GM19193 (cell line): ENCODE measurements around the gene MMP14.

ENCODE experiments used
- POLR2A ChIP-seq: IDR thresholded peaks from 4 replicates; pipeline ENCODE4 v1.6.1; 2011; ENCODE audit not compliant: insufficient read depth, insufficient read length; ENCODE audit errors: extremely low read depth

The MMP14 gene

DNA sequence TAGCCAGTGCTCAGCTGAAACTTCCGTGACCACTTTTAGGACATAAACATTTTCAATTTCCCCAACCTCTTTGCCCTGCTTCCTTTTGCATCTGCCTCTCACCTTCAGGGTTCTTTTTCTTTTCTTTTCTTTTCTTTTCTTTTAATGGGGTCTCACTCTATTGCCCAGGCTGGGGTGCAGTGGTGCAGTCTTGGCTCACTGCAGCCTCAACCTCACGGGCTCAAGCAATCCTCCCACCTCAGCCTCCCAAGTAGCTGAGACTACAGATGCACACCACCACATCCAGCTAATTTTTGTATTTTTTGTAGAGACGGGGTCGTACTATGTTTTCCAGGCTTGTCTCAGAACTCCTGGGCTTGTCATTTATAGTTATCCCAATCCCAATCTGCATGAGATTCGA, 30.5 kb downstream of the MMP14 start:
- no peak for TF ChIP-seq POLR2A

DNA sequence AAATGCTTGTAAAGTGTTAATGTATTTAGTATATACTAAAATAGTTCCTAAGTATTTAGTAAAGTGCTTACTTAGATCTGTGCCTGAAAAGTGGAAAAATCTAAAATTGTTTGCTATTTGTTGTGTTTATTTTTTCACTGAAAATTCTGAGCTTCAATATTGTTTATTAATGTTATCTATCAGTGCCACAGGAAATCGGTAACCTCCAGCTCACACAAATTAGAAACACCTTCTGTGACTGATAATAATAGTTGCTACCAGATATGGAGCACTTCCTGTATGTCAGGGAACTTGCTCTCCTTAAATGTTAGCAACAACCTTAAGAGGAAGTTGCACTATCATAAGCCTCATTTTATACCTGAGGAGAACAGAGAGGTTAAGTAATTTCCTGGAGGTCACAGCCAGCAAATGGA, 34.4 kb downstream of the MMP14 start:
- no peak for TF ChIP-seq POLR2A

DNA sequence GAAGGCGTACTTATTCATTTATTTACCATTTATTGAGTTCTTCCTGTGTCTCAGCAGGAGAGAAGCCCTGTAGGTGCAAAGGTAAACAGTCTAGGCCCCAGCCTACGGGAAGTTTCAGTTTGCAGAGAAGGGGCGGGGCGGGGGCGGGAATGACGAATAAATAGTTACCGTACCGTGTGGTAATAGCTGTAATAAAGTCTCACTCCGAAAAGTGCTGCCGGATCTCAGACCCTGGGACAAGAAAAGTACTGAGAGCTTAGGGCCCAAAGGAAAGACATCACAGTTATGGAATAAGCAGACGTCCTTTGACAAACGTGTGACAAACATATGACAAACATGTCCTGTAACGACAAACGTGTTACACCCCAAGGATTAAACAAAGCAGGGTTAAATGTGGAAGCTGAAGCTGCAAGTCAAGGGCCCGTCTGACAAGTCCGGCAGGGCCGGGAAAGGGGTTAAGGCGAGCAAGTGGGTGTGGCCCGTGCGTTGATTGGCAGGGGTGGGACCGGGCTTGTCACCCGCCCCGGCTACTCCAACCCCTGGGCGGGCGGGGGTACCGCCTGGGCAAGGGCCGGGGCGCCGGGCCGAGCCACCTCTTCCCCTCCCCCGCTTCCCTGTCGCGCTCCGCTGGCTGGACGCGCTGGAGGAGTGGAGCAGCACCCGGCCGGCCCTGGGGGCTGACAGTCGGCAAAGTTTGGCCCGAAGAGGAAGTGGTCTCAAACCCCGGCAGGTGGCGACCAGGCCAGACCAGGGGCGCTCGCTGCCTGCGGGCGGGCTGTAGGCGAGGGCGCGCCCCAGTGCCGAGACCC, 35.0 kb downstream of the MMP14 start, which contains the start of gene LRP10:
Gene LRP10 (plus strand): TSS at position 517 of the 809 bp plus-strand sequence. CDS start 564 bp downstream, outside the sequence.
- peak; percentile 71 for TF ChIP-seq POLR2A

DNA sequence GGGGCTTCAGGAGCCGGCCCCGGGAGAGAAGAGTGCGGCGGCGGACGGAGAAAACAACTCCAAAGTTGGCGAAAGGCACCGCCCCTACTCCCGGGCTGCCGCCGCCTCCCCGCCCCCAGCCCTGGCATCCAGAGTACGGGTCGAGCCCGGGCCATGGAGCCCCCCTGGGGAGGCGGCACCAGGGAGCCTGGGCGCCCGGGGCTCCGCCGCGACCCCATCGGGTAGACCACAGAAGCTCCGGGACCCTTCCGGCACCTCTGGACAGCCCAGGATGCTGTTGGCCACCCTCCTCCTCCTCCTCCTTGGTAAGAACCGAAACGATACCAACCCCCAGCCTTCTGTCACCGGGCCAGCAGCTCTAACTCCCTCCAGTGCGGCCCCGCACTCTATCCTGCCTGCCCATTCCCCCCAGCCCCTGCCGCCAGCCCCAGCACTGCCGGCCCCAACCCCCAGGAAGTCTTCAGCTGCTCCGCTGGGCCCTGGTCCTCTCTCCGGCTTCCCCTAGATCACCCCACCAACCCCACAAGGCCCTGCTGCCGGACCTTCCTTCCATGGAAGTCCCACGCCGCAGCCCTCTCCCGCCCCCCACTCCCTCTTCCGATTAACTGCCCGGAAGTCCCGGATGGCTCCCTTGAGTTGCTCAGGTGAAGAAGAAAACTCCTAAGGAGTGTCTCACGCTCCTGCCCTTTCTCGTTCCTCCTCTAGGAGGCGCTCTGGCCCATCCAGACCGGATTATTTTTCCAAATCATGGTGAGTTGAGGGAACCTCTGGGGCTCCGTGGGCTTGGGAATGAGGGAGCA, 35.8 kb downstream of the MMP14 start:
- TF ChIP-seq POLR2A: peak; percentile 11

DNA sequence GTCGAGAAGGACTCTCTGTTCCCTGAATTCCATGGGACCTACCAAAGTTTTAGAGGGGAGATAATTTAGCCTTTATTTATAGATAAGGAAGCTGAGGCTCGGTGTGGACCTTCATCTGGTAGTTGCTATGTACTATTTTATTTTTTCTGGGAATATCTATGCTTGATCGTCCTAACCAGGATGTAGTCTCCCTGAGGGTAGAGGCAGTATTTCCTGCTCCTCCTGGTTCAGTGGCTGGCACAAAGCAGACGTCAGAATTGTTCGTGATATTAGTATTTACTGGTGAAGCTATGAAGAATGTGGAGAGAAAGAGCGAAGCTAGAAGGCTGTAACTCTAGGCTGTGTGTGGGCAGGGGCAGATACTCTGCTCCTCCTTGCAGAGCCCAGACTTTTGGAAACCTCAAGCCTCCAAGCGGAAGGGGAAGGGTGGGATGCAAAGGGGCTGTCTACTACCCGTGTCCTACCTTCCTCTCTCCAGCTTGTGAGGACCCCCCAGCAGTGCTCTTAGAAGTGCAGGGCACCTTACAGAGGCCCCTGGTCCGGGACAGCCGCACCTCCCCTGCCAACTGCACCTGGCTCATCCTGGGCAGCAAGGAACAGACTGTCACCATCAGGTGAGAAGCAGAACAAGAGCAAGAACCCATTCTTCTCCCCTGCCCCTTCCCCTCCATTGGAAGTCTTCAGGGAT, 36.6 kb downstream of the MMP14 start:
- no peak for TF ChIP-seq POLR2A

DNA sequence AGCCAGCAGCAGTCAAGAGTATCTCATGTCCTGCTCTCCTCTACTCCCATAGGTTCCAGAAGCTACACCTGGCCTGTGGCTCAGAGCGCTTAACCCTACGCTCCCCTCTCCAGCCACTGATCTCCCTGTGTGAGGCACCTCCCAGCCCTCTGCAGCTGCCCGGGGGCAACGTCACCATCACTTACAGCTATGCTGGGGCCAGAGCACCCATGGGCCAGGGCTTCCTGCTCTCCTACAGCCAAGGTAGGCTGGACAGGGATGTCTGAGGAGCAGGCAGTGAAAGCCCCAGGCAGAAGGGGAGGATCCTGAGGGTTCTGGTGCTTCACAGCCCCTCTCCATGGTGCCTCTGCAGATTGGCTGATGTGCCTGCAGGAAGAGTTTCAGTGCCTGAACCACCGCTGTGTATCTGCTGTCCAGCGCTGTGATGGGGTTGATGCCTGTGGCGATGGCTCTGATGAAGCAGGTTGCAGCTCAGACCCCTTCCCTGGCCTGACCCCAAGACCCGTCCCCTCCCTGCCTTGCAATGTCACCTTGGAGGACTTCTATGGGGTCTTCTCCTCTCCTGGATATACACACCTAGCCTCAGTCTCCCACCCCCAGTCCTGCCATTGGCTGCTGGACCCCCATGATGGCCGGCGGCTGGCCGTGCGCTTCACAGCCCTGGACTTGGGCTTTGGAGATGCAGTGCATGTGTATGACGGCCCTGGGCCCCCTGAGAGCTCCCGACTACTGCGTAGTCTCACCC, 38.8 kb downstream of the MMP14 start:
- TF ChIP-seq POLR2A: no peak

DNA sequence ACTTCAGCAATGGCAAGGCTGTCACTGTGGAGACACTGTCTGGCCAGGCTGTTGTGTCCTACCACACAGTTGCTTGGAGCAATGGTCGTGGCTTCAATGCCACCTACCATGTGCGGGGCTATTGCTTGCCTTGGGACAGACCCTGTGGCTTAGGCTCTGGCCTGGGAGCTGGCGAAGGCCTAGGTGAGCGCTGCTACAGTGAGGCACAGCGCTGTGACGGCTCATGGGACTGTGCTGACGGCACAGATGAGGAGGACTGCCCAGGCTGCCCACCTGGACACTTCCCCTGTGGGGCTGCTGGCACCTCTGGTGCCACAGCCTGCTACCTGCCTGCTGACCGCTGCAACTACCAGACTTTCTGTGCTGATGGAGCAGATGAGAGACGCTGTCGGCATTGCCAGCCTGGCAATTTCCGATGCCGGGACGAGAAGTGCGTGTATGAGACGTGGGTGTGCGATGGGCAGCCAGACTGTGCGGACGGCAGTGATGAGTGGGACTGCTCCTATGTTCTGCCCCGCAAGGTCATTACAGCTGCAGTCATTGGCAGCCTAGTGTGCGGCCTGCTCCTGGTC, 39.4 kb downstream of the MMP14 start:
- TF ChIP-seq POLR2A: no peak

DNA sequence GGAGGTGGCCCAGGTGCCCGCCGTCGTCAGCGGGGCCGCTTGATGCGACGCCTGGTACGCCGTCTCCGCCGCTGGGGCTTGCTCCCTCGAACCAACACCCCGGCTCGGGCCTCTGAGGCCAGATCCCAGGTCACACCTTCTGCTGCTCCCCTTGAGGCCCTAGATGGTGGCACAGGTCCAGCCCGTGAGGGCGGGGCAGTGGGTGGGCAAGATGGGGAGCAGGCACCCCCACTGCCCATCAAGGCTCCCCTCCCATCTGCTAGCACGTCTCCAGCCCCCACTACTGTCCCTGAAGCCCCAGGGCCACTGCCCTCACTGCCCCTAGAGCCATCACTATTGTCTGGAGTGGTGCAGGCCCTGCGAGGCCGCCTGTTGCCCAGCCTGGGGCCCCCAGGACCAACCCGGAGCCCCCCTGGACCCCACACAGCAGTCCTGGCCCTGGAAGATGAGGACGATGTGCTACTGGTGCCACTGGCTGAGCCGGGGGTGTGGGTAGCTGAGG, 40.7 kb downstream of the MMP14 start:
- no peak for TF ChIP-seq POLR2A

DNA sequence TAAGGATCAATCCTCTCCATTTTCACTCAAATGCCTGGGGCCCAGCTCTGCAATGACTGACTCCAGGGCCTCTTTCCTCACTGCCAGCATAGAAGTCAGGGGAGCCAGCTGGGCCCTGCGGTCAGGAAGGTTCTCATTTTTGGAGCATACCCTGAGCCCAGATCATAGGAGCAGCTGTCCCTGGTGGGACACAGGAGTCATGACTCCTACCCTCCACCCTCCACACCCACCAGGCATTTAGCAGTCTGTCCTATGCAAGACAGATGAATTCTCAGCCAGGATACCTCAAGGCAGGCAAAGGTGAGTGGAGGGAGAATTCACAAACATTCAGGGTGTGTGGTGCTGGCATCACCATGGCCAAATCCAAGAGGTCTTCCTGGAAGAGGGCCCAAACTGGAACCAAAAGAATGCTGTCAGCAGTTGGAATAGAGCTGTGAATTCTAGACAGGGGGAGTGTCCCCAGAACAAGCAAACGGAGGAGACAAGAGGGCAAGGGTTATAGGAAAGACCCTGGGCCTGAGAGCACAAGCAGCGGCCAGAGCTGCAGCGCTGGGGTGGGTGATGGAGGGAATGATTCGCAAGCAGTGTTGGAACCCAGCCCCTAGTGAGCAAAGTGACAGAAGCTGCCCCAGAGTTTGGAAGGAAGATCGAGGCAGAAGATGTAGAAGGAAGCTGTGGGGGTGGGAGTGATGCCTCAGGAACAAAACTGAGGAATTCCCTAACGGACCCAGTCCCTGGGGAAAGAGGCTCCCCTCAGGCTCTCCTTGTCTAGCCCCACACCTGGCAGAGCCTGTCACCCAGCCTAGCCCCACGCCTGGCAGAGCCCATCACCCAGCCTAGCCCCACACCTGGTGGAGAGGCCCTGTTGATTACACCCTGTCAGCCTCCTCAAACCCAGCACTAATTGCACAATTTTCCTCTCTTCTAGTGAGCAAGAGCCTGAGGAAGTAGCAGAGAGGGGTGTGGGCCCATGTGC, 42.2 kb downstream of the MMP14 start:
- no peak for TF ChIP-seq POLR2A

DNA sequence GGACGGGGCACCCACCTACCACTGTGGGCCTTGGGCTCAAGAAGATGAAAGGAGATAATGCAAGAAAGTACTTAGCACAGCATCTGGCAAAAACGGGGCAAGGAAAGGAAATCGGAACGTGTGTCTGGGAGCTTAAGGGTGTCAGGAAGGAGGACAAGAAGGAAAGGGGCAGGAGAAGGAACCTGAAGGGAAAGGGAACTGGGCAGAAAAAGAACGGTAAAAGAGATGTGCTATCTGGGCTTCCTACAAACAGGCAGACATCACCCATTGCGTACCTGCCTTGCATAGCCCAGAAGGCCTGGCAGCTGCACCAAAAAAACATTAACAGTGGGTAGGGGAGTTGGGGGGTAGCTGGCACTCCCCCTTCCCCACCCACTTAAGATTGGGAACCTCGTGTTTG, 45.7 kb downstream of the MMP14 start:
- TF ChIP-seq POLR2A: peak; percentile 10

DNA sequence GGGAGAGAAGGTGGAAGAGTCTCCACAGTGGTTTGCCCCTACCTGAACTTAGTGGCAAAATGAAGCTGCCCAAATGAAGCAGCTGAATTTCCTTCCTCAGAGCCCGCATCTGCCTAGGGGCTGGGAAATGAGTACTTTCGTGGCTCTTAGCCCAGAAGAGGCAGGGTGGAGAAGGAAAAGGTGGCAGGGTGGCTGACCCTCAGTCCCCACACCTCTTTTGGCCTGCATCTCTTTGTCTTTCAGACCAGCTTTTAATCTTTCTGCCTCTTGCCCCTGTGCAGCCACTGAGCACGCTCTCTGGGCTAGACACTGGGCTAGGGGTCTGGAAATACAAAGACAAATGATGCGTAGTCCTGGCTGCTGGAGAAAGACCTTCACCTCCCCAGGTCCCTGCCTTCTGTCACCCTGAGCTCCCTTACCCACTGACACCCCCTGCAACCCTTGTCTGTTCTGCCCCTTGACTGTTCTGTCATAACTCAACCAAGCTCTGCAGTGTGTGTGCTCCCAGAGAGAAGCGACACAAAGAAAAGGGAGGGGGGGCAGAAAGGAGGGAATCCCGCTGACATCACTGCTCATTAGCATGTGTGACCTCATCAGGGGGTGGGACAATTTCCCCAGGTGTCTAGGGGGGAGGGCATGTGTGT, 46.3 kb downstream of the MMP14 start:
- TF ChIP-seq POLR2A: no peak

DNA sequence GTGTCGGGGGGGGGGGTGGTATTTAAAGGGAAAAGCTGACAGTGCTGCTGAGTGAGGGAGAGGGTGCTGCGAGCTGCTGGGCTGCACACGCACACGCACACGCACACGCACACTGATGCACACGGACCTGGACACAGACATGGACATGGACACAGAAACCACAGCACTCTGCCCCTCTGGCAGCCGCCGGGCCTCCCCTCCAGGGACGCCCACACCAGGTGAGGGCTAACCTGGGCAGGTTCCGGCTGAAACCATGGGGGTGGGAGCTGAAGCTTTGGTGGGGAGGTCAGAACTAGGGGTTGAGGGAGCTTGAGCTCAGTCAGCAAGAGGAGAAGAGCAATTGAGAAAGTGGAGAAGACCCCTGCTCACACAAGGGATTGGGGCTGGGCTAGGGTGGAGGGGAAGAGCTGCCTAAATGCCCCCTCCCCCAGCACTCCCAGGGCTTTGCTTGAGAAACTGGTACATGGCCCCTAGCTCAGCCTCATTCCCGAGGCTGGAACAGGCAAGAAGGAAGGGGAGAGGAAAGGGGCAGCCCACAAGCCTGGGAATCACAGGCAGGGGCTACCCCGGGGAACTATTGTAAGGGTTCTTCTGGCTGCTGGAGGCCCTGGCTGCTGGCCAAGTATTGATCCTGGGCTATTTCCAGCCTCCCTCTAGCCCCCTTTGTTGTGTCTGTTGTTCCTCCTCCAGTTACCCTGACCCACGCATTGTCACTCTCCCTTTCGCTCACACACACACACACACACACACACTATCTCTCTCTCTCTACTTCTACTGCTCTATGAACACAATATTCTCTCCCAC, 47.0 kb downstream of the MMP14 start, which contains the start of gene REM2:
Gene REM2 (plus strand): TSS at position 50 of the 804 bp plus-strand sequence. CDS start 66 bp downstream, at position 116.
- no peak for TF ChIP-seq POLR2A
